Measurements from ENCODE around the gene TRAM2.

TRAM2 gene

GRCh38 chr6:52560462-52560861, 16.4 kb downstream of the TRAM2 start:
- no peak overlapping the region for H3K23ac ChIP-seq (ENCODE audit: low read depth, low read length, poor library complexity)
- no peaks in the 10 kb centered on the region for H3K9me3 ChIP-seq (replicated peaks in 1 of 2; ENCODE audit: control insufficient read depth in 2 of 2, insufficient read depth in 1 of 2, low read depth in 1 of 2, low read length in 2 of 2)
- H3K27ac ChIP-seq (replicated peaks; ENCODE audit: low read length): no peak overlapping the region
- no peak overlapping the region for H3K4ac ChIP-seq (ENCODE audit: low read length)
- no peaks in the 10 kb centered on the region for H3K27me3 ChIP-seq (ENCODE audit: control insufficient read depth in 3 of 3, insufficient read depth in 3 of 3, low read depth in 1 of 3, low read length in 3 of 3)
- H2BK12ac ChIP-seq (ENCODE audit: low read length): no peak overlapping the region
- no peak overlapping the region for H4K91ac ChIP-seq (ENCODE audit: low read depth, low read length, poor library complexity)
- no peak overlapping the region for H3K4me2 ChIP-seq (ENCODE audit: insufficient read depth, low read length, poor library complexity, severe bottlenecking)
- H3K4me3 ChIP-seq (ENCODE audit: low read length in 2 of 2): no peak overlapping the region
- no peak overlapping the region for H3K9ac ChIP-seq (ENCODE audit: low read depth, low read length, poor library complexity)
- no peaks in the 10 kb centered on the region for H3K36me3 ChIP-seq (replicated peaks in 1 of 2; ENCODE audit: control insufficient read depth in 2 of 2, insufficient read depth in 2 of 2, low read length in 2 of 2)
- H2BK15ac ChIP-seq (ENCODE audit: low read length): no peak overlapping the region
- no peak overlapping the region for H2BK5ac ChIP-seq (ENCODE audit: low read length)
- H3K18ac ChIP-seq (ENCODE audit: low read length): no peak overlapping the region
- H3K14ac ChIP-seq (ENCODE audit: low read length): no peak overlapping the region
- no peak for DNase-seq (ENCODE audit: low spot score)
- no peak overlapping the region for H4K8ac ChIP-seq (ENCODE audit: low read depth, low read length)
- no CpG with 5 or more reads among the region's 5 CpGs for WGBS, 2 donors (ENCODE audit: extremely low coverage in 2 of 2, insufficient read length in 2 of 2, insufficient replicate concordance in 1 of 2)
- no peak overlapping the region for H2AFZ ChIP-seq (ENCODE audit: low read length)
- H2BK120ac ChIP-seq (ENCODE audit: low read depth, low read length): no peak overlapping the region
- no peak overlapping the region for H2AK5ac ChIP-seq (ENCODE audit: low read depth, low read length)
- H3K79me1 ChIP-seq (ENCODE audit: low read depth, low read length): peaks cover 2% of the 10 kb centered on the region
- H3K4me1 ChIP-seq (ENCODE audit: control insufficient read depth in 2 of 2, insufficient read depth in 1 of 2, low read depth in 1 of 2, low read length in 2 of 2): peaks cover 0 to 14% of the 10 kb centered on the region in 2 donors

DNA sequence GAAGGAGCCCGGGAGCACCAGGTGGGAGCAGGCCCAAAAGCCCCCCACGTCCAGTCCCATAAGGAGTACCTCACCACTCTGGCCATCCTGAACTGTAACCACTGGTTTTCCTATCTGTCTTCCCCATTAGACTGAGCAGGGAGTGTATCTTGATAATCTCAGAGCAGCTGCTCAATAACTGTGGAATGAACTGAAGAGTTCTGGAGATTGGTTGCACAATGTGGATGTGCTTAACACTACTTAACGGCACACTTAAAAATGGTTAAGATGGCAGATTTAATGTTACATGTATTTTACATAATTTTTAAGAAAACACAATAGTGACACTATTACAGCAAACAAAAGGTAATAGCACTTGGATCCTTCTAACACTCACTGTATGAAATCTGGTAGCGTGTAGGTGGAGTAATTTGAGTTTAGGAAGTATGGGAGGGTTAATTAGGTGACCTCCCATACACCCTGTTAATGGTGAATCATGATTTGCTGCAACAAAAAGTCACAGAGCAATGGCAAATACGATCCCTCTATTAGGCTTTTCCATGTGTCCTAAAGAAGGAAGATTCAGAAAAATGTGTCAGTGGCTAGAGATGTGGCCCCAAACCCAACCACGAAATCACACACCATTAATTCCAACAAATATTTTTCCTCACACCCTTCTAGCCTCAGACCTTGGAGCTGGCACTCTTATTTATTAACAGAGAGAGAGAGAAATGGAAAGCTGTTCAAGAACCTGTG, 18.4 kb downstream of the TRAM2 start:
- no peaks in the 10 kb centered on the region for H3K27me3 ChIP-seq (ENCODE audit: control insufficient read depth in 3 of 3, insufficient read depth in 3 of 3, low read depth in 1 of 3, low read length in 3 of 3)
- WGBS, 2 donors (ENCODE audit: extremely low coverage in 2 of 2, insufficient read length in 2 of 2, insufficient replicate concordance in 1 of 2): no CpG with 5 or more reads among the region's 6 CpGs
- peaks cover 0 to 10% of the 10 kb centered on the region in 2 donors for H3K4me1 ChIP-seq (ENCODE audit: control insufficient read depth in 2 of 2, insufficient read depth in 1 of 2, low read depth in 1 of 2, low read length in 2 of 2)
- H3K14ac ChIP-seq (ENCODE audit: low read length): no peak overlapping the region
- H2AFZ ChIP-seq (ENCODE audit: low read length): no peak overlapping the region
- no peak overlapping the region for H3K4me3 ChIP-seq (ENCODE audit: low read length in 2 of 2)
- no peak overlapping the region for H3K27ac ChIP-seq (replicated peaks; ENCODE audit: low read length)
- H3K23ac ChIP-seq (ENCODE audit: low read depth, low read length, poor library complexity): no peak overlapping the region
- no peak overlapping the region for H3K4ac ChIP-seq (ENCODE audit: low read length)
- no peak overlapping the region for H3K4me2 ChIP-seq (ENCODE audit: insufficient read depth, low read length, poor library complexity, severe bottlenecking)
- H3K79me1 ChIP-seq (ENCODE audit: low read depth, low read length): no peaks in the 10 kb centered on the region
- no peak overlapping the region for H4K91ac ChIP-seq (ENCODE audit: low read depth, low read length, poor library complexity)
- no peaks in the 10 kb centered on the region for H3K9me3 ChIP-seq (replicated peaks in 1 of 2; ENCODE audit: control insufficient read depth in 2 of 2, insufficient read depth in 1 of 2, low read depth in 1 of 2, low read length in 2 of 2)
- no peak overlapping the region for H2AK5ac ChIP-seq (ENCODE audit: low read depth, low read length)
- H4K8ac ChIP-seq (ENCODE audit: low read depth, low read length): no peak overlapping the region
- DNase-seq (ENCODE audit: low spot score): no peak
- no peak overlapping the region for H2BK15ac ChIP-seq (ENCODE audit: low read length)
- H3K36me3 ChIP-seq (replicated peaks in 1 of 2; ENCODE audit: control insufficient read depth in 2 of 2, insufficient read depth in 2 of 2, low read length in 2 of 2): no peaks in the 10 kb centered on the region
- H2BK120ac ChIP-seq (ENCODE audit: low read depth, low read length): no peak overlapping the region
- H3K9ac ChIP-seq (ENCODE audit: low read depth, low read length, poor library complexity): no peak overlapping the region
- H2BK12ac ChIP-seq (ENCODE audit: low read length): no peak overlapping the region
- no peak overlapping the region for H2BK5ac ChIP-seq (ENCODE audit: low read length)
- H3K18ac ChIP-seq (ENCODE audit: low read length): no peak overlapping the region

GRCh38 chr6:52557389-52558265, 19.2 kb downstream of the TRAM2 start:
- no CpG with 5 or more reads among the region's 11 CpGs for WGBS, 2 donors (ENCODE audit: extremely low coverage in 2 of 2, insufficient read length in 2 of 2, insufficient replicate concordance in 1 of 2)

More at GRCh38 chr6:52557389-52558265, 19.2 kb downstream of the TRAM2 start:
- H3K23ac ChIP-seq (ENCODE audit: low read depth, low read length, poor library complexity): no peak overlapping the region
- H2AFZ ChIP-seq (ENCODE audit: low read length): no peak overlapping the region
- no peak overlapping the region for H3K27ac ChIP-seq (replicated peaks; ENCODE audit: low read length)
- no peak overlapping the region for H2BK5ac ChIP-seq (ENCODE audit: low read length)
- no peak overlapping the region for H2AK5ac ChIP-seq (ENCODE audit: low read depth, low read length)
- H3K27me3 ChIP-seq (ENCODE audit: control insufficient read depth in 3 of 3, insufficient read depth in 3 of 3, low read depth in 1 of 3, low read length in 3 of 3): no peaks in the 10 kb centered on the region
- no peak overlapping the region for H3K4me2 ChIP-seq (ENCODE audit: insufficient read depth, low read length, poor library complexity, severe bottlenecking)
- H3K9ac ChIP-seq (ENCODE audit: low read depth, low read length, poor library complexity): no peak overlapping the region
- no peak overlapping the region for H2BK15ac ChIP-seq (ENCODE audit: low read length)
- no peak overlapping the region for H4K8ac ChIP-seq (ENCODE audit: low read depth, low read length)
- H3K4me1 ChIP-seq (ENCODE audit: control insufficient read depth in 2 of 2, insufficient read depth in 1 of 2, low read depth in 1 of 2, low read length in 2 of 2): peaks cover 0 to 14% of the 10 kb centered on the region in 2 donors
- no peak for DNase-seq (ENCODE audit: low spot score)
- no peak overlapping the region for H2BK120ac ChIP-seq (ENCODE audit: low read depth, low read length)
- H3K18ac ChIP-seq (ENCODE audit: low read length): no peak overlapping the region
- no peaks in the 10 kb centered on the region for H3K79me1 ChIP-seq (ENCODE audit: low read depth, low read length)
- no peak overlapping the region for H2BK12ac ChIP-seq (ENCODE audit: low read length)
- H4K91ac ChIP-seq (ENCODE audit: low read depth, low read length, poor library complexity): no peak overlapping the region
- no peaks in the 10 kb centered on the region for H3K36me3 ChIP-seq (replicated peaks in 1 of 2; ENCODE audit: control insufficient read depth in 2 of 2, insufficient read depth in 2 of 2, low read length in 2 of 2)
- H3K9me3 ChIP-seq (replicated peaks in 1 of 2; ENCODE audit: control insufficient read depth in 2 of 2, insufficient read depth in 1 of 2, low read depth in 1 of 2, low read length in 2 of 2): no peaks in the 10 kb centered on the region
- H3K14ac ChIP-seq (ENCODE audit: low read length): no peak overlapping the region
- no peak overlapping the region for H3K4me3 ChIP-seq (ENCODE audit: low read length in 2 of 2)
- no peak overlapping the region for H3K4ac ChIP-seq (ENCODE audit: low read length)
